Stomach smooth muscle (tissue), 2 donors: ENCODE results near the gene SIGMAR1.

Source experiments
- H3K27ac ChIP-seq: one replicate; pipeline ENCODE4 v1.7.0; 2013; ENCODE audit warnings: mild to moderate bottlenecking, low read length, inconsistent platforms
- H3K27me3 ChIP-seq, 2 donors: one replicate each; pipeline ENCODE4 v1.7.0; 2013; ENCODE audit warnings: low read length in 2 of 2; ENCODE audit not compliant: insufficient read depth in 2 of 2, control insufficient read depth in 1 of 2
- H3K36me3 ChIP-seq, 2 donors: one replicate each; pipeline ENCODE4 v1.7.0; 2013; ENCODE audit warnings: low read length in 2 of 2; ENCODE audit not compliant: control insufficient read depth in 2 of 2, insufficient read depth in 2 of 2
- H3K4me1 ChIP-seq: one replicate; pipeline ENCODE4 v1.7.0; 2013; ENCODE audit warnings: low read length; ENCODE audit not compliant: control insufficient read depth, insufficient read depth
- H3K4me3 ChIP-seq, 2 donors: one replicate each; pipeline ENCODE4 v1.7.0; 2013; ENCODE audit warnings: low read length in 2 of 2
- H3K9ac ChIP-seq, 2 donors: one replicate each; pipeline ENCODE4 v1.7.0; 2013; ENCODE audit warnings: low read length in 2 of 2, mild to moderate bottlenecking in 1 of 2
- H3K9me3 ChIP-seq, 2 donors: one replicate each; pipeline ENCODE4 v1.7.0; 2013; ENCODE audit warnings: low read length in 2 of 2; ENCODE audit not compliant: control insufficient read depth in 2 of 2
- donor health status: healthy.
- donor health status: Pancreatic carcinoma.

SIGMAR1 gene

GRCh38 chr9:34655394-34655793 lies 17.8 kb upstream of the SIGMAR1 start:
- Histone ChIP-seq H3K36me3 (peaks cover 4 to 6% of the 10 kb centered on the region in 2 donors), H3K27ac (peak overlapping the region; percentile 93), H3K4me1 (peaks cover 54% of the 10 kb centered on the region), H3K9me3 (no peaks in the 10 kb centered on the region), H3K9ac (no peak overlapping the region), H3K4me3 (peak overlapping the region in 1 of 2 donors; percentile 52), H3K27me3 (no peaks in the 10 kb centered on the region)

GRCh38 chr9:34654323-34655051 lies 16.9 kb upstream of the SIGMAR1 start:
- no peaks in the 10 kb centered on the region for H3K27me3 ChIP-seq
- no peaks in the 10 kb centered on the region for H3K9me3 ChIP-seq
- peak overlapping the region; percentile 93 for H3K27ac ChIP-seq
- peak overlapping the region; percentile 47 to 63 for H3K4me3 ChIP-seq
- H3K9ac ChIP-seq, result peak overlapping the region in 1 of 2 donors; percentile 66
- H3K4me1 ChIP-seq, result peaks cover 56% of the 10 kb centered on the region
- peaks cover 3 to 8% of the 10 kb centered on the region in 2 donors for H3K36me3 ChIP-seq

GRCh38 chr9:34653151-34654072 lies 15.8 kb upstream of the SIGMAR1 start:
- Histone ChIP-seq H3K9me3 (no peaks in the 10 kb centered on the region), H3K4me1 (peaks cover 58% of the 10 kb centered on the region), H3K27ac (peak overlapping the region; percentile 93), H3K36me3 (peaks cover 12 to 19% of the 10 kb centered on the region in 2 donors), H3K4me3 (peak overlapping the region; percentile 70 to 82), H3K9ac (peak overlapping the region; percentile 60 to 67), H3K27me3 (no peaks in the 10 kb centered on the region)

DNA sequence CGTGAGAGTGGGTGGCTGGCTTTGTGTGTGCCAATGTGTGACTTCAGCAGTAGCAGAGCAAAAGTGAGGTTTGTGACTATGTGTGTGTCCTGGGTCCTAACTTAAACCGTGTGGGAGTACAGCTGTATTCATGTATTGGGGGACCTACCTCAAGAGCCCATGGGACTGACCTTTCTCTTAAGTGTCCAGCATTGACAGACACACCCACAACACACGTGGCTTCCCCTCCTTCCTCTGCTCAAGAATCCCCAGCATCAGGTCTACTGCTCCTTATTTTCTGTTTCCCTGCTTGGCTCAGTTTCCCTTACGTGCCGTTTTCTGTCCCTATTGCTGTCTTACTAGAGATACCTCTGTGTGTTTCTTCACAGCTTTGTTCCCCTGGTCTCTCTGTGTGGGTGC lies 15.0 kb upstream of the SIGMAR1 start:
- H3K27me3 ChIP-seq, result no peaks in the 10 kb centered on the region
- peaks cover 13 to 20% of the 10 kb centered on the region in 2 donors for H3K36me3 ChIP-seq
- peaks cover 66% of the 10 kb centered on the region for H3K4me1 ChIP-seq
- no peaks in the 10 kb centered on the region for H3K9me3 ChIP-seq
- H3K27ac ChIP-seq, result peak overlapping the region; percentile 93
- H3K4me3 ChIP-seq, result peak overlapping the region; percentile 70 to 82
- H3K9ac ChIP-seq, result peak overlapping the region; percentile 60 to 67

- H3K9ac ChIP-seq, result peak within 1 kb of the TSS; percentile 67 to 78
- H3K9me3 ChIP-seq, result no peaks in the 10 kb centered on the region
- peak within 1 kb of the TSS; percentile 70 to 82 for H3K4me3 ChIP-seq
- no peaks in the 10 kb centered on the region for H3K27me3 ChIP-seq
- H3K27ac ChIP-seq, result peak within 1 kb of the TSS; percentile 93
- H3K4me1 ChIP-seq, result peaks cover 72% of the 10 kb centered on the region
- H3K36me3 ChIP-seq, result peaks cover 13 to 20% of the 10 kb centered on the region in 2 donors
Measured at GRCh38 chr9:34651876-34652601, 14.5 kb upstream of the SIGMAR1 start, which contains the start of gene IL11RA. TSS of gene IL11RA (plus strand) at chr9:34652185. CDS start at chr9:34655218, 3,033 bp downstream.

- Histone ChIP-seq H3K4me1 (peaks cover 72% of the 10 kb centered on the region), H3K4me3 (peak overlapping the region; percentile 70 to 82), H3K9me3 (no peaks in the 10 kb centered on the region), H3K27ac (peak overlapping the region; percentile 93), H3K9ac (peak overlapping the region; percentile 67 to 78), H3K27me3 (no peaks in the 10 kb centered on the region), H3K36me3 (peaks cover 13 to 20% of the 10 kb centered on the region in 2 donors)
Measured at GRCh38 chr9:34651321-34651720, 13.7 kb upstream of the SIGMAR1 start.

DNA sequence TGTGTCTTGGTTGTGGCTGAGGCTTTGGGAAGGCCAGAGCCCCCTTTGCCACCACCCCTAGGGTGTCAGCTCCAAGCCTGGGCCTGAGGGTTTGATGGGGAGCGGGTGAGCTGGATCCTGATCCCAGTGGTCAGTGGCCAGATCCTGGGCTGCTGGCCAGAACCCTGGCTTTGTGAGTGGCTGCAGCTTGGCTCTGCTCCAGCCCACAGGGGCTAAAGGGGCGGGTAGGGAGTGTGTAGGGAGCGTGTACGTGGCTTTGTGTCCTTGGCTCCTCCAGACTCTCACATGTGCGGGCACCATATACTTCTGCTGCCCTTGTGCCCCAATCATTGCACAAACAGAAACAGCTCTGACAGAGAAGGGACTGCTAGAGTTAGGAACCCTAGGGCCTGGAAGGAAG lies 13.2 kb upstream of the SIGMAR1 start:
- Histone ChIP-seq H3K9me3 (no peaks in the 10 kb centered on the region), H3K4me3 (peak overlapping the region; percentile 70 to 82), H3K9ac (no peak overlapping the region), H3K36me3 (peaks cover 13 to 20% of the 10 kb centered on the region in 2 donors), H3K4me1 (peaks cover 77% of the 10 kb centered on the region), H3K27ac (peak overlapping the region; percentile 93), H3K27me3 (no peaks in the 10 kb centered on the region)

DNA sequence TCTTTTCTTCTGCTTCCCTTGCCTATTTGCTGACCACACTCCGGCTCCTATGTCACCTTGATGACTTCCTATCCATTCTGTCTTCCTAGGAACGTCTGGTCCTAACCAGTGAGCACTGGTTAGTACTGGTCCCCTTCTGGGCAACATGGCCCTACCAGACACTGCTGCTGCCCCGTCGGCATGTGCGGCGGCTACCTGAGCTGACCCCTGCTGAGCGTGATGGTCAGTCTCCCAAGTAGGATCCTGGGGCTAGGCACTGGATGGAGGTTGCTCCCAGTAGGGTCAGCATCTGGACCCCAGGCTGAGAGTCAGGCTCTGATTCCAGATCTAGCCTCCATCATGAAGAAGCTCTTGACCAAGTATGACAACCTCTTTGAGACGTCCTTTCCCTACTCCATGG lies 11.1 kb upstream of the SIGMAR1 start:
- H3K36me3 ChIP-seq, result peaks cover 13 to 20% of the 10 kb centered on the region in 2 donors
- peaks cover 59% of the 10 kb centered on the region for H3K4me1 ChIP-seq
- H3K9me3 ChIP-seq, result no peaks in the 10 kb centered on the region
- peak overlapping the region in 1 of 2 donors; percentile 93 for H3K4me3 ChIP-seq
- H3K27me3 ChIP-seq, result no peaks in the 10 kb centered on the region
- peak overlapping the region in 1 of 2 donors; percentile 90 for H3K9ac ChIP-seq
- H3K27ac ChIP-seq, result peak overlapping the region; percentile 24

GRCh38 chr9:34647651-34648050 lies 10.1 kb upstream of the SIGMAR1 start:
- H3K27ac ChIP-seq, result peak overlapping the region; percentile 84

DNA sequence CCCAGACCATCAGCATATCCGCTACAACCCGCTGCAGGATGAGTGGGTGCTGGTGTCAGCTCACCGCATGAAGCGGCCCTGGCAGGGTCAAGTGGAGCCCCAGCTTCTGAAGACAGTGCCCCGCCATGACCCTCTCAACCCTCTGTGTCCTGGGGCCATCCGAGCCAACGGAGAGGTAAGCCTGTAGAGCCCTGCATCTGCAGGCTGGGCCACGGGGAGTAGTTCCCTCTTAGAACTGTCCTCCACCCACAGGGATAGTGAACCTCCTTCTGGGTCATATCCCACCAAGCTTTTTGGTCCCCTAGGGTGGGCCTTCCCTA lies 9.5 kb upstream of the SIGMAR1 start:
- H3K9ac ChIP-seq, result peak overlapping the region; percentile 90 to 92
- peak overlapping the region; percentile 85 to 93 for H3K4me3 ChIP-seq

More at GRCh38 chr9:34647651-34648050, 10.1 kb upstream of the SIGMAR1 start:
- Histone ChIP-seq H3K9ac (peak overlapping the region; percentile 90 to 92), H3K4me3 (peak overlapping the region; percentile 85 to 93), H3K9me3 (no peaks in the 10 kb centered on the region), H3K36me3 (peaks cover 13 to 20% of the 10 kb centered on the region in 2 donors), H3K4me1 (peaks cover 49% of the 10 kb centered on the region), H3K27me3 (no peaks in the 10 kb centered on the region)

More for the DNA sequence above, 9.5 kb upstream of the SIGMAR1 start:
- H3K36me3 ChIP-seq, result peaks cover 13 to 20% of the 10 kb centered on the region in 2 donors
- H3K4me1 ChIP-seq, result peaks cover 43% of the 10 kb centered on the region
- peak overlapping the region; percentile 84 for H3K27ac ChIP-seq
- H3K9me3 ChIP-seq, result no peaks in the 10 kb centered on the region
- H3K27me3 ChIP-seq, result no peaks in the 10 kb centered on the region
